PC-9 (cell line): Measurements from ENCODE around the gene E2F8.

ENCODE experiments used
- EZH2 ChIP-seq: fragments of 200-600 bp; sonication (generic); IDR thresholded peaks from 2 replicates; pipeline ENCODE4 v1.8.0; 2017; ENCODE audit warnings: antibody characterized with exemption, low read depth
- TF ChIP-seq, protein P1 (sequence below): fragments of 200-600 bp; sonication (generic); conservative IDR thresholded peaks from 2 replicates; pipeline ENCODE4 v1.6.1; 2017; ENCODE audit warnings: mixed run types, antibody characterized with exemption, mild to moderate bottlenecking, moderate library complexity

DNA sequence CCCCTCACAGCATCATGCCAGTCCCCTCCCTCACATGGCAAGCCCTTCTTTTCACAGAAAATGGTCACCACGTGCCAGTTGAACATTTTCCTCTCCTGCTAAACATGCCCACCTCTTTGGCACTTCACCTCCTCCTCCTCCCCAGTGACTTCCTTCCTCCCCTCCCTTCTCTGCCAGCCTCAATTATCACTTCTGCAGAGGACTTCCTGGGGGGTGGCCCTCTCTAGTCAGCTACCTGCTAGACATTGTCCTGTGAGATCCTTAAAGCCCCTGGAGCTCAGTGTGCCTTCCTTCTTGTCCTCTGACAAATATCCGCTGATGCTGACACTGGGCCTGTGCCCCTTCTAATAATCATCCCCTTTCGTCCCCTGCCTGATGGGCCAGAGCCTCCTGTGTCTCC is 43.2 kb upstream of the E2F8 start:
- TF ChIP-seq, protein P1, sequence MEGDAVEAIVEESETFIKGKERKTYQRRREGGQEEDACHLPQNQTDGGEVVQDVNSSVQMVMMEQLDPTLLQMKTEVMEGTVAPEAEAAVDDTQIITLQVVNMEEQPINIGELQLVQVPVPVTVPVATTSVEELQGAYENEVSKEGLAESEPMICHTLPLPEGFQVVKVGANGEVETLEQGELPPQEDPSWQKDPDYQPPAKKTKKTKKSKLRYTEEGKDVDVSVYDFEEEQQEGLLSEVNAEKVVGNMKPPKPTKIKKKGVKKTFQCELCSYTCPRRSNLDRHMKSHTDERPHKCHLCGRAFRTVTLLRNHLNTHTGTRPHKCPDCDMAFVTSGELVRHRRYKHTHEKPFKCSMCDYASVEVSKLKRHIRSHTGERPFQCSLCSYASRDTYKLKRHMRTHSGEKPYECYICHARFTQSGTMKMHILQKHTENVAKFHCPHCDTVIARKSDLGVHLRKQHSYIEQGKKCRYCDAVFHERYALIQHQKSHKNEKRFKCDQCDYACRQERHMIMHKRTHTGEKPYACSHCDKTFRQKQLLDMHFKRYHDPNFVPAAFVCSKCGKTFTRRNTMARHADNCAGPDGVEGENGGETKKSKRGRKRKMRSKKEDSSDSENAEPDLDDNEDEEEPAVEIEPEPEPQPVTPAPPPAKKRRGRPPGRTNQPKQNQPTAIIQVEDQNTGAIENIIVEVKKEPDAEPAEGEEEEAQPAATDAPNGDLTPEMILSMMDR, result no peak
- TF ChIP-seq EZH2, result no peak
